H9 (cell line): ENCODE data around the gene RPL19. TPM values are rescaled to one million over a fixed set of nuclear protein-coding genes. Genes with fewer than 3 reads are reported as not detected.

ENCODE experiments used
- DNase-seq: peaks from one replicate; pipeline ENCODE4 v3.0.0-alpha.2; 2017
- H2AFZ ChIP-seq: one replicate; pipeline ENCODE4 v1.6.1; 2013; ENCODE audit warnings: mild to moderate bottlenecking, low read length, control low read depth, moderate library complexity
- H2AK5ac ChIP-seq: 2 replicates; pipeline ENCODE4 v1.6.1; 2013; ENCODE audit warnings: low read length, control low read depth, mixed read lengths; ENCODE audit not compliant: insufficient read length
- H2BK120ac ChIP-seq: one replicate; pipeline ENCODE4 v1.6.1; 2013; ENCODE audit warnings: low read depth, mild to moderate bottlenecking, low read length, control low read depth, inconsistent platforms; ENCODE audit not compliant: poor library complexity, severe bottlenecking
- H2BK12ac ChIP-seq: 2 replicates; pipeline ENCODE4 v1.6.1; 2013; ENCODE audit warnings: low read length, control low read depth, mixed read lengths, low read depth; ENCODE audit not compliant: insufficient read length
- H2BK15ac ChIP-seq: 2 replicates; pipeline ENCODE4 v1.6.1; 2013; ENCODE audit warnings: low read depth, low read length, control low read depth
- H2BK20ac ChIP-seq: one replicate; pipeline ENCODE4 v1.6.1; 2013; ENCODE audit warnings: low read depth, mild to moderate bottlenecking, low read length, control low read depth, inconsistent platforms; ENCODE audit not compliant: poor library complexity, severe bottlenecking
- H2BK5ac ChIP-seq: 2 replicates; pipeline ENCODE4 v1.6.1; 2013; ENCODE audit warnings: low read length, control low read depth, mixed read lengths; ENCODE audit not compliant: insufficient read length
- H3K14ac ChIP-seq: 2 replicates; pipeline ENCODE4 v1.6.1; 2013; ENCODE audit warnings: low read length, control low read depth; ENCODE audit not compliant: insufficient read depth
- H3K18ac ChIP-seq: 2 replicates; pipeline ENCODE4 v1.6.1; 2013; ENCODE audit warnings: low read depth, mild to moderate bottlenecking, mixed read lengths, low read length, control low read depth; ENCODE audit not compliant: insufficient read length
- H3K23ac ChIP-seq: 2 replicates; pipeline ENCODE4 v1.6.1; 2013; ENCODE audit warnings: low read length, control low read depth, mixed read lengths, low read depth; ENCODE audit not compliant: insufficient read length
- H3K23me2 ChIP-seq: 2 replicates; pipeline ENCODE4 v1.6.1; 2013; ENCODE audit warnings: low read depth, mild to moderate bottlenecking, mixed read lengths, low read length, control low read depth; ENCODE audit not compliant: insufficient read length, poor library complexity, severe bottlenecking
- H3K27ac ChIP-seq: 2 replicates; pipeline ENCODE4 v1.5.1; 2013; ENCODE audit warnings: low read length, control low read depth, mixed read lengths, low read depth; ENCODE audit not compliant: insufficient read length
- H3K27me3 ChIP-seq: 2 replicates; pipeline ENCODE4 v1.6.1; 2013; ENCODE audit warnings: low read length, control low read depth, inconsistent platforms; ENCODE audit not compliant: insufficient read depth
- H3K4ac ChIP-seq: 2 replicates; pipeline ENCODE4 v1.6.1; 2013; ENCODE audit warnings: low read depth, mild to moderate bottlenecking, control low read depth, inconsistent platforms, low read length, moderate library complexity
- H3K4me1 ChIP-seq: 2 replicates; pipeline ENCODE4 v1.6.1; 2013; ENCODE audit warnings: low read length, control low read depth, inconsistent platforms; ENCODE audit not compliant: insufficient read depth
- H3K4me2 ChIP-seq: 2 replicates; pipeline ENCODE4 v1.6.1; 2013; ENCODE audit warnings: low read length, control low read depth, mixed read lengths; ENCODE audit not compliant: insufficient read length, insufficient read depth
- H3K56ac ChIP-seq: 2 replicates; pipeline ENCODE4 v1.6.1; 2013; ENCODE audit warnings: low read depth, mild to moderate bottlenecking, mixed read lengths, low read length, control low read depth; ENCODE audit not compliant: insufficient read length
- H3K79me1 ChIP-seq: 2 replicates; pipeline ENCODE4 v1.6.1; 2013; ENCODE audit warnings: low read depth, mild to moderate bottlenecking, moderate library complexity, low read length, control low read depth, inconsistent platforms; ENCODE audit not compliant: insufficient read depth, poor library complexity, severe bottlenecking
- H3K79me2 ChIP-seq: 2 replicates; pipeline ENCODE4 v1.6.1; 2013; ENCODE audit warnings: low read length, control low read depth, inconsistent platforms; ENCODE audit not compliant: insufficient read depth
- H3K9ac ChIP-seq: 2 replicates; pipeline ENCODE4 v1.6.1; 2013; ENCODE audit warnings: low read length, control low read depth, mixed read lengths; ENCODE audit not compliant: insufficient read length; ENCODE audit errors: extremely low read depth
- H3K9me3 ChIP-seq: one replicate; pipeline ENCODE4 v1.6.1; 2013; ENCODE audit warnings: low read depth, low read length, inconsistent platforms; ENCODE audit not compliant: control insufficient read depth
- H3T11ph ChIP-seq: one replicate; pipeline ENCODE4 v1.6.1; 2013; ENCODE audit warnings: mild to moderate bottlenecking, low read length, control low read depth, inconsistent platforms
- H4K20me1 ChIP-seq: one replicate; pipeline ENCODE4 v1.6.1; 2013; ENCODE audit not compliant: control insufficient read depth, insufficient read length, insufficient read depth
- H4K5ac ChIP-seq: 2 replicates; pipeline ENCODE4 v1.6.1; 2013; ENCODE audit warnings: low read depth, mild to moderate bottlenecking, mixed read lengths, low read length, control low read depth; ENCODE audit not compliant: insufficient read length
- H4K8ac ChIP-seq: replicated peaks from 2 replicates; pipeline ENCODE4 v1.6.1; 2013; ENCODE audit warnings: low read length, control low read depth, mixed read lengths, low read depth; ENCODE audit not compliant: insufficient read length
- H4K91ac ChIP-seq: 2 replicates; pipeline ENCODE4 v1.6.1; 2013; ENCODE audit warnings: low read depth, mild to moderate bottlenecking, moderate library complexity, mixed read lengths, low read length, control low read depth; ENCODE audit not compliant: insufficient read length
- H3K27ac Mint-ChIP-seq, 3 experiments: 2 replicates in 2 of 3; 3 replicates in 1 of 3; pipeline ENCODE4 v1.8.0; 2020 to 2021; ENCODE audit warnings: mixed read lengths in 3 of 3, mild to moderate bottlenecking in 1 of 3, moderate library complexity in 1 of 3
- H3K27me3 Mint-ChIP-seq: 2 replicates; pipeline ENCODE4 v1.8.0; 2021; ENCODE audit warnings: low read depth, mild to moderate bottlenecking, moderate library complexity, mixed read lengths
- H3K36me3 Mint-ChIP-seq, 3 experiments: 2 replicates in 2 of 3; 3 replicates in 1 of 3; pipeline ENCODE4 v1.8.0; 2020 to 2021; ENCODE audit warnings: low read depth in 3 of 3, mixed read lengths in 3 of 3; ENCODE audit not compliant: insufficient read depth in 1 of 3
- H3K4me1 Mint-ChIP-seq, 2 experiments: 2 replicates each; pipeline ENCODE4 v1.8.0; 2020; ENCODE audit warnings: mixed read lengths in 2 of 2
- H3K4me3 Mint-ChIP-seq, 2 experiments: 2 replicates in 1 of 2; 3 replicates in 1 of 2; pipeline ENCODE4 v1.8.0; 2020 to 2021; ENCODE audit warnings: mild to moderate bottlenecking in 2 of 2, mixed read lengths in 2 of 2, moderate library complexity in 1 of 2
- H3K9me3 Mint-ChIP-seq, 2 experiments: 2 replicates in 1 of 2; 3 replicates in 1 of 2; pipeline ENCODE4 v1.8.0; 2020; ENCODE audit warnings: mild to moderate bottlenecking in 2 of 2, mixed read lengths in 2 of 2, moderate library complexity in 1 of 2
- CTCF ChIP-seq: fragments of 200-600 bp; sonication (generic); conservative IDR thresholded peaks from 3 replicates; pipeline ENCODE4 v1.8.0; 2021; ENCODE audit warnings: antibody characterized with exemption, mild to moderate bottlenecking
- WGBS: extraction: QIAGEN DNeasy Blood & Tissue Kit; methylation state at CpG from one replicate; pipeline ENCODE4 v1.1.7; 2013; ENCODE audit warnings: missing lambda C conversion rate, low lambda C conversion rate, mixed read lengths; ENCODE audit not compliant: insufficient read length; ENCODE audit errors: extremely low coverage; 5-methylcytosine and 5-hydroxymethylcytosine counted together
- total RNA-seq: library from RNA; stranded (reverse); gene quantifications from 2 replicates; pipeline ENCODE4 v1.2.1, GENCODE V29; 2021

Gene RPL19
- total RNA-seq, 1 experiment from 2014 or later = 2,038 TPM

GRCh38 chr17:39221572-39221971, 21.5 kb downstream of the RPL19 start:
- WGBS = no CpG with 5 or more reads among the region's 6 CpGs
- Histone ChIP-seq H4K91ac (no peak overlapping the region), H2BK5ac (no peak overlapping the region)

More at GRCh38 chr17:39221572-39221971, 21.5 kb downstream of the RPL19 start:
- Histone ChIP-seq H3K79me1 (no peaks in the 10 kb centered on the region), H3K4ac (no peak overlapping the region), H3K23me2 (peaks cover 13% of the 10 kb centered on the region), H3K9ac (no peak overlapping the region), H2BK120ac (no peak overlapping the region), H3K23ac (no peak overlapping the region), H4K5ac (no peak overlapping the region), H3K56ac (no peak overlapping the region), H3K27me3 (peaks cover 17% of the 10 kb centered on the region; the same call in 1 of the 2 replicates), H4K8ac (no peak overlapping the region), H4K20me1 (no peaks in the 10 kb centered on the region), H3K79me2 (no peaks in the 10 kb centered on the region), H3K9me3 (no peaks in the 10 kb centered on the region), H3T11ph (no peak overlapping the region), H3K27ac (no peak overlapping the region), H2AK5ac (no peak overlapping the region), H2BK12ac (no peak overlapping the region), H3K4me1 (no peaks in the 10 kb centered on the region), H3K4me2 (no peak overlapping the region), H2AFZ (no peak overlapping the region), H3K18ac (no peak overlapping the region), H2BK15ac (no peak overlapping the region), H2BK20ac (no peak overlapping the region), H3K14ac (no peak overlapping the region)
- no peaks in the 10 kb centered on the region for H3K9me3 Mint-ChIP-seq
- H3K27me3 Mint-ChIP-seq = peaks cover 84% of the 10 kb centered on the region
- no peak overlapping the region for H3K4me3 Mint-ChIP-seq
- H3K4me1 Mint-ChIP-seq = peaks cover 16 to 26% of the 10 kb centered on the region in 2 experiments
- no peak for TF ChIP-seq CTCF
- DNase-seq = no peak
- H3K36me3 Mint-ChIP-seq = no peaks in the 10 kb centered on the region
- H3K27ac Mint-ChIP-seq = no peak overlapping the region
